HUDEP-2 (cell line): Measurements from ENCODE around the gene RASA2.
"Not testable (repeated sequence)": the region's sequence is repeated elsewhere in the genome, so short reads cannot be mapped to it uniquely, and the experiment has no call there.

Source experiments
- DNase-seq, 76 experiments: peaks; one replicate each; lab custom pipeline; 2025; ENCODE audit not compliant: unreplicated experiment in 76 of 76; lab: John Stamatoyannopoulos, UW

RASA2 gene

DNA sequence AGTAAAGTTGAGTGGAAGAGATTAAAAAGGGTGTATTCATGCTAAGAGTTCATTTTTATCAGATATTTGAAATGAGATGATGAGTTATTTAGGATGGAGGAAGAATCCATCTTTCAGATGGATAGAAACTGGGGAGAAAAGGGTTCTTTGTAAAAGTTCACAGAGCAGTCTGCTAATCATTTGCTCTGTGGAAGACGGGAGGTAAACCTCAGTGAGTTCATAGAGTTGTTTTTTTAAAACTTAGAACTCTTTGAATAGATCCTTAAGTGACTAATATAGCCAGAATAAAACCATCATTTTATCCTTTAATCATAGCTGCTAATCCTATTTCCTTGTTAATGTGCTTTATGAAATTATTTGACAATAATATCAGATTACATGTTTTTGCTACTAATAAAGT lies 5.1 kb downstream of the RASA2 start:
- DNase-seq, result no peak

- no peak for DNase-seq
Measured at GRCh38 chr3:141493184-141493583, 6.4 kb downstream of the RASA2 start.

DNA sequence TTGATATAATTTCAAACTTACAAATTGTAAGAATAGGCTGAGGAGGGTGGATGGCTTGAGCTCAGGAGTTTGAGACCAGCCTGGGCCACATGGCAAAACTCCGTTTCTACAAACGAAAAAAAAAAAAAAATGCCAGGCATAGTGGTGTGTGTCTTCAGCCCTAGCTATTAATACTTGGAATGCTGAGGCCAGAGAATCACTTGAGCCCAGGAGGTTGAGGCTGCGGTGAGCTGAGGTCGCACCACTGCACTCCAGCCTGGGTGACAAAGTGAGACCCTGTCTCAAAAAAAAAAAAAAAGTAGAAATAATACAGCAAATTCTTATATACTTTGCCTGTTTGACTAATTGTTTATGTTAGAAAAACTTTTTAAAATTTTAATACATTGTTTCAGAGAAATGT lies 10.8 kb downstream of the RASA2 start:
- DNase-seq, result not testable (repeated sequence)

DNA sequence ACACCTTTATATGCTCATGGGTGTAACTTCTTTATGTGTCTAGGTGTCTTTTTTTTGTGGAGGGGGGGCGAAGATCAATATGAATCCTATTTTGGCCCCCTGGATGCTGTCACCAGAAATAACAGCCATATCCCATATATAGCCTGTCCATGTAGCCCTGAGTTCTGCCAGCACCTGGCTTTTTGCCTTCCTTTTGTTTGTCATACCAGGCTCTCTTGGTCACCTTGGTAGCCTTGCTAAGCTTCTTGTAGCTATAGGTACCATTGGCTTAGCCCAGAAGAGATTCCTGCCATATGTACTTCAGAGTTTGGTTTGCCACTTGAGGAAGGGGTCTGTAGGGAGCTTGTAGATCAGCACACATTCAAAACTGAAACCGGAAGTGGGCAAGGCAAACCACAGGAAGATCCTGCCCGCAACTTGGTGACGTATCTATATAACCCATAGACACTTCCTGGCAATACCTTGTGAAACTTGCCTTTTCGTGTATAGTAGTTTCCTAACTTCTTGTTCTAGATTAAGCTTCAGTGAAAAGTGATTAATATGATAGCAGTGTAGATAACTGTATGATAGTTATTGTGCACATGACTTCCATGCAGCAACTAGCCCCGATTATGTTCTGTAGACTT lies 11.9 kb downstream of the RASA2 start:
- peak in 20 of 76 experiments; percentile 4 to 65 (median 32) for DNase-seq

GRCh38 chr3:141499284-141499683 lies 12.5 kb downstream of the RASA2 start:
- no peak for DNase-seq

DNA sequence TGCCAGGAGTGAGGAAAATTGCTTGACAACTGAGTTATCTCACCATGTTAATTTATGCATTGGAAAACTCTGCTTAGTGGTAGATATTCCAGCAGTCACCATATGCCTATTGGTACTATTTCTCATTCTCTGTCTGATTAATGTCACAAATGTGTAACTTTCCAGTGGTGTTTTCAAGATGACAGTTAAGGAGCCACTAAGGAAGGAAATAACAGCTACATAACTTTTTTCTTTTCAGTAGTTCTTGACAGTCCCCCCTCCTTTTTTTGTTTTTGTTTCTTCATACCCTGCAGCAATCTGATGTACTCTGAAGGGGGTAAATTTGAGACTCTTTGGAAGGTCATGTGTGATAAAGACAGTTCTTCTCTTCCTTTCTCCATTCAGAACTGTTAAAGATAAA lies 13.1 kb downstream of the RASA2 start:
- no peak for DNase-seq

GRCh38 chr3:141500397-141500796 lies 13.6 kb downstream of the RASA2 start:
- no peak for DNase-seq

GRCh38 chr3:141505166-141505565 lies 18.3 kb downstream of the RASA2 start:
- DNase-seq, result no peak

DNA sequence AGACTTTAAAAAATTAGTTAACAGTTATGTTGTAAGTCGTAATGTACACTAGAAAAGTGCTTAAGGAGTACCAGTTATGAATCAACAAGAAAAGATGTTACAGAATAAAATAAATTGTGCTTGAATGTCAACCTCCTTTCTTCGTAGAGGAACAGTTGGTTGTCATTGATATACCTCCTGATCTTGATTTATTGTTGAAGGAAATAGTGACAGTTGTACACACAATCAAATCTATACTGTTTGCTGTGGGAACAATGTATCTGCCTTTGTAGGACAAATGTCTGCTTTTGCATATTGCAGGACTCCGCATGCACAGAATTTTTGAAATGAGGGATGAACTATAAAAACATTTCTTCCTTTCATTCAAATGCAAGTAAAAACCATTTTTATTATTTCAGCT lies 19.2 kb downstream of the RASA2 start:
- DNase-seq, result no peak

DNA sequence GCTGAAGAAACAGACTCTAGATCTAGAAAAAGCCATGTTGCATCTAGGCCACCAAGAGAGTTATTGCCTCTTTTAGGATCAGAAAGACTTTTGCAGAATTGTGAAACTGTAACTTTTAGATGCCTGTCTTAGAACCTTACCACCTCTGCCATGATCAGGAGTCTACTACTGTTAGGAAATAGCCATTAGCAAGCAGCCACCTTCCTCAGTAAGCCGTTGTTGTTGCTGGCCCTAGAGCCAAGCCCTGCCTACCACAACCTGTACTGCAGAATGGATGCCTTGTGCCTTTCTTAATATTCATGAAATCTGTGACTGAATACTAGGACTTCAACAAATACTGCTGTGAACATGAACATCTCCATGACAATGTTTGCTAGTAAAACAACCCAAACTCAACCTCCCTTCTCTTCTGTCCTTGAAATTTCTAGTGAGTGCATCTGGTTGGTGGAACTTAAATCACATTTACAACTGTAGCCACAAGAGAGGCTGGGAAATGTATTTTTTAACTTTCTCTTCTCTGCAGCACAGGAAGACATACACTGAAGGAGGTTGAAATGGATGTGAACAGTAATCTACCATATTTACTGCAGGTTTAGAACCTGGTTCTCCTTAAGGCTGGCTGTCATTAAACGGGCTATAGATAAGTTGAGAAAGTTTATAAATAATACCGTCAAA lies 20.7 kb downstream of the RASA2 start:
- DNase-seq, result no peak

DNA sequence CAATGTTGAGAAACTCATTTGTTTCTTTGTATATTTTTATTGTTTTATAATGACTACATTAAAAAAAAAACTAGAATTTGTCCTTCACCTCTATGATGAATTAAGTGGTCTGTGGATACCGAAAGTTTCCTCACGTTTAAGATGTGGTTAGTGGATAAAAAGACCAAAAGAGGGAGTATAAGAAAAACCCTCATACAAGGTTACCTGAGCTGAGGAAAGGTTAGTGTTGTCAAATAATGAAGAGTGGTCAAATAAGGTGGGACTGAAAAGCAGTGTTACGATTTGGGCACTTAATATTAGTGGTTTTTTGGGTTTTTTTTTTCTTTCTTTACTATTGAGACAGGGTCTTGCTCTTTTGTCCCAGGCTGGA lies 21.2 kb downstream of the RASA2 start:
- no peak for DNase-seq

DNA sequence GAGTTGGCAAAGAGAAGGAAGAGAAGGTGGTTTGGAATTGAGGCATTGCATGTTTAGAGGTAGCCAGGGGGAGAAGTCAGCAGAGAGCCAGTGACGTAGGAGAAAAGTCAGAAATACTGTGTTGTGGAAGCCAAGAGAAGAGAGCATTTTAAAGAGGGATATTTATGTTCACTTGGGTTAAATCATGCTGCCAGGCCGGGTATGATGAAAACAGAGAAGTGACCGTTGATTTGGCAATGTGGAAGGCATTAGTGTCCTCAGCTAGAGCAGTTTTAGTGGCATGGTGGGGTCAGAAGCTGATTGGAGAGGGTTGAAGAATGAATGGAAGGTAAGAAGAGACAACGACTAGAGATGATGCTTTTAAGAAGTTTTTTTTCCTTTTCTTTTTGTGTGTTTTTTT lies 24.5 kb downstream of the RASA2 start:
- no peak for DNase-seq

GRCh38 chr3:141514382-141514781 lies 27.6 kb downstream of the RASA2 start:
- DNase-seq, result no peak

DNA sequence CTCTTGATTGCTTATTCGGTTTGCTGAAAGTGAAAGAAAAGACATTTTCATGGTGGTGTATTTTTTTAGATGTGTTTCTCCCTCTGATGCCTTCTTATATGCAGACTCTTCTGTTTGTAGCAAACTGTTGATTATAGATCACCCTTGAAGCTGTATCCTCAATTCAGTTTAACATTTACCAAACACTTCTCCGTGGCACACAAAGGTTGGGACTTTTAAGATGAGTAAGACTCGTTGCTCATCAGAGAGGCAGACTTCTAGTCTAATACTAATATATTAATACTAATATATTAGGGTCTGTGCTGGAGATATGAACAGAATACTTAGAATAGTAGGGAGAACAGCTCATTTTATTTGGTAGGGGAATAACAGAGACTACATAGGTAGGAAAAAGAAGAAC lies 32.8 kb downstream of the RASA2 start:
- DNase-seq, result no peak

- no peak for DNase-seq
Measured at GRCh38 chr3:141521781-141522180, 35.0 kb downstream of the RASA2 start.

DNA sequence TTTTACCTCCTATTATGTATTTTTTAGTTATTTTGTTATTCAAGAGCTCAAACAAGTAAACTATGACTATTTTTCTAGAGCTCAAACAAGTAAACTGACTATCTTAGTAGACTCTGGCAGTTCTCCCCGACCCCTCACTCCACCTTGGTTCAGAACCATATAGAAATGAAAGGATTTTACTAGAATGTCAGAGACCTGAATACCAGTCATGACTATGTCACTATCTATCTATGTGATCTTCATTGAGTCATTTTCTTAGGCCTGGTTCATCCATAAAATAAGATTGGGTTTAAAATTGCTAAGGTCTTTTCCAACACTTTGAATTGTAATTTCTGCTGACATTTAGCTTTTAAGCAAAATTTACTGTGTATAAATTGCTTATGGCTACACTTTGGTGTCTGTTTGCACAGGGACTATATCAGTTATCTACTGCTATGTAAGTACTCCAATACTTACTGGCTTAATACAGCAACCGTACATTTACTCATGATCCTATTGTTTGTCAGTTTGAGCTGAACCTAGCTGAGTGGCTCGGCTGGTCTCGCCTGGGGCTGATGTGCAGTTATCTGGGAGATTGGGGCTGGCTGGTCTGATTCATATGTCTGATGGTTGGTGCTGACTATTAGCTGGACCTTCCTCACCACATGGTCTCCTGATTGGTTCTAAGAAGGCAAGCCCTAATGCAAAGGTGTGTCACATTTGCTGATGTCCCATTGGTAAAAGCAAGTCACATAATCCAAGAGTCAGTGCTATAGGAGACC lies 37.0 kb downstream of the RASA2 start:
- no peak for DNase-seq

- DNase-seq, result no peak
Measured at GRCh38 chr3:141524988-141525387, 38.2 kb downstream of the RASA2 start.

GRCh38 chr3:141525814-141526213 lies 39.0 kb downstream of the RASA2 start:
- DNase-seq, result no peak

DNA sequence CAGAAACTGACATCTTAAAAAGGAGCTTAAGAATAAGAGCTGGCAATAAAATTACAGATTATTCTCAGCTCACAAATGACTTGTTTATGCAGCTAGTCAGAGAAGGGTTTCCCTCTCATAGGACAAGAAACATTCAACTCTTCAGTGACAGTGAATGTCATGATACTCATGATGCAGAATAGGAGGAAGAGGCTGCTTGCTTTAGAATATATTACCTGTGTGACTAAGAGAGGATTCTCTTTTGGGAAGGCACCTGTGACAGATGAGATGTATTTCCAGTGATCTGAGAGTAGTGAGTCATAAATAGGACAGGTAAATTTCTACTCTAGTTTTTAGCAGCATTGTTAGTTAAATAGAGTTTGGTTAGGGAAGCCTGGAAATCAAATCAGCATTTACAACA lies 39.9 kb downstream of the RASA2 start:
- no peak for DNase-seq

GRCh38 chr3:141528800-141529199 lies 42.0 kb downstream of the RASA2 start:
- no peak for DNase-seq

DNA sequence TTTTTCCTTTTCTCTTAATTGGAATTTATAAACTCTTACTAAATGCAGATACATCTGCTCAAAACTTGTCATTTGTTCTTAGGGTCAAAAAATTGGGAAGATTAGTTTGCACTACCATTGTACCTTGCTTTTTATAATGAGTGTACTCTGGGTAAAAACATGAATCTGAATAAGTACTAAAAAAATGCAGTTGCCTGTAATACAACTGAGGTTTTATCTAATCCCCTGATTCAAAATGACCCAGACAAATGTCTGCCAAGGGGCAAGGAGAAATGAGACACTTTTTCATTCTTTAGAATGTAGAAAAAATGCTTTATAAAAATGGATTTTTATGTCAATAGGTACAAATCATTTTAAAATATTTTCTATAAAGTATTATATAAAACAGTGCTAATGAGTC lies 42.4 kb downstream of the RASA2 start:
- DNase-seq, result no peak
